ENCODE measurements around the gene COLEC12. TPM values are rescaled to one million over a fixed set of nuclear protein-coding genes. Genes with fewer than 3 reads are reported as not detected.

Gene COLEC12
- total and polyA plus RNA-seq, 2 donors (not counting 3 experiments of a cell fraction or from before 2014, with no cell fraction given), result 8.0 to 17.1 TPM

- H3K27me3 ChIP-seq (ENCODE audit: control insufficient read depth in 2 of 2, insufficient read depth in 2 of 2, low read length in 2 of 2), result peaks cover 0 to 3% of the 10 kb centered on the region in 2 experiments
- H3K27ac ChIP-seq (ENCODE audit: insufficient read depth, low read depth, low read length), result no peak overlapping the region
- H3K9ac ChIP-seq (replicated peaks; ENCODE audit: extremely low read depth, insufficient read depth, low read length), result no peak overlapping the region
- CTCF ChIA-PET, result interaction anchor here (1.0 to 1.7 kb wide), 6 partner anchors 329 to 552 kb away, joined by 3 to 20 read pairs (median 5); no protein-coding TSS in a partner anchor
- POLR2A ChIA-PET, result no interaction called here
- no peak overlapping the region for H3K4me2 ChIP-seq (ENCODE audit: insufficient read depth, low read length)
- intact Hi-C loops (cut with micrococcal nuclease) (loop anchor here (1.0 to 5.0 kb wide), 5 partner anchors 36 to 551 kb away; no protein-coding TSS in a partner anchor), dilution Hi-C loops (cut with MboI; ENCODE audit: extremely low pct_ligation_motif_present, low sequenced_read_pairs) (no loop called here)
- H4K20me1 ChIP-seq (replicated peaks; ENCODE audit: control insufficient read depth, extremely low read depth, insufficient read depth, low read length), result no peaks in the 10 kb centered on the region
- FAIRE-seq (peak; percentile 71), DNase-seq (ENCODE audit: low read depth, low spot score) (peak; percentile 67)
- no peak overlapping the region for H3K4me3 ChIP-seq (replicated peaks in 1 of 3; ENCODE audit: insufficient read depth in 1 of 3, low read depth in 1 of 3, low read length in 3 of 3)
- TF ChIP-seq CTCF (IDR thresholded peaks at IDR 0.05; ENCODE audit: extremely low read depth in 1 of 2, insufficient read depth in 1 of 2, low read depth in 1 of 2, low read length in 2 of 2) (peak; percentile 38 to 39), GATA2 (IDR thresholded peaks at IDR 0.05; ENCODE audit: insufficient read depth, insufficient read length, low read depth, low read length) (no peak)
- no peaks in the 10 kb centered on the region for H3K9me3 ChIP-seq (replicated peaks; ENCODE audit: control insufficient read depth, insufficient read depth, low read length)
- no peaks in the 10 kb centered on the region for H3K36me3 ChIP-seq (ENCODE audit: control insufficient read depth in 2 of 2, extremely low read depth in 1 of 2, insufficient read depth in 2 of 2, low read length in 2 of 2)
- no TSS peak for BruUV-seq (replicated peaks)
- no peaks in the 10 kb centered on the region for H3K79me2 ChIP-seq (ENCODE audit: control insufficient read depth, insufficient read depth, low read length)
- no peaks in the 10 kb centered on the region for H3K9me1 ChIP-seq (replicated peaks; ENCODE audit: control insufficient read depth, extremely low read depth, insufficient read depth, low read length)
- H2AFZ ChIP-seq (ENCODE audit: low read depth, low read length), result no peak overlapping the region
- no peaks in the 10 kb centered on the region for H3K4me1 ChIP-seq (ENCODE audit: control insufficient read depth, extremely low read depth, insufficient read depth, low read length)
Measured at GRCh38 chr18:286515-287310, 213.8 kb downstream of the COLEC12 start.

GRCh38 chr18:285817-286216 is 214.7 kb downstream of the COLEC12 start:
- intact Hi-C loops (cut with micrococcal nuclease) (loop anchor here (1.0 to 5.0 kb wide), 5 partner anchors 37 to 551 kb away; no protein-coding TSS in a partner anchor), dilution Hi-C loops (cut with MboI; ENCODE audit: extremely low pct_ligation_motif_present, low sequenced_read_pairs) (no loop called here)
- peak; percentile 67 for FAIRE-seq
- peaks cover 0 to 3% of the 10 kb centered on the region in 2 experiments for H3K27me3 ChIP-seq (ENCODE audit: control insufficient read depth in 2 of 2, insufficient read depth in 2 of 2, low read length in 2 of 2)
- TF ChIP-seq EZH2 (IDR thresholded peaks at IDR 0.05; ENCODE audit: borderline replicate concordance, low read depth, low read length, severe bottlenecking), result no peak
- TF ChIP-seq JUN (IDR thresholded peaks at IDR 0.05; ENCODE audit: borderline replicate concordance, insufficient read depth, insufficient read length, low read depth), result no peak
- TF ChIP-seq POLR2A (IDR thresholded peaks at IDR 0.05; ENCODE audit: low read depth, low read length), result no peak
- TF ChIP-seq CTCF (IDR thresholded peaks at IDR 0.05; ENCODE audit: extremely low read depth in 1 of 2, insufficient read depth in 1 of 2, low read depth in 1 of 2, low read length in 2 of 2), result no peak
- no peak for TF ChIP-seq GATA2 (IDR thresholded peaks at IDR 0.05; ENCODE audit: insufficient read depth, insufficient read length, low read depth, low read length)
- TF ChIP-seq FOS (IDR thresholded peaks at IDR 0.05; ENCODE audit: borderline replicate concordance, insufficient read depth, low read length), result no peak
- no peak for TF ChIP-seq MYC (IDR thresholded peaks at IDR 0.05; ENCODE audit: low read depth, low read length)
- no peak for TF ChIP-seq MAX (IDR thresholded peaks at IDR 0.05; ENCODE audit: insufficient read depth, insufficient read length)
- TF ChIP-seq POLR2AphosphoS5 (IDR thresholded peaks at IDR 0.05; ENCODE audit: insufficient read depth, low read depth, low read length), result no peak
- no peak overlapping the region for H3K27ac ChIP-seq (ENCODE audit: insufficient read depth, low read depth, low read length)
- no peak overlapping the region for H3K4me2 ChIP-seq (ENCODE audit: insufficient read depth, low read length)
- H3K9me3 ChIP-seq (replicated peaks; ENCODE audit: control insufficient read depth, insufficient read depth, low read length), result no peaks in the 10 kb centered on the region
- DNase-seq (ENCODE audit: low read depth, low spot score), result no peak
- H4K20me1 ChIP-seq (replicated peaks; ENCODE audit: control insufficient read depth, extremely low read depth, insufficient read depth, low read length), result no peaks in the 10 kb centered on the region
- ChIA-PET POLR2A (no interaction called here), CTCF (interaction anchor here (1.7 kb wide), 1 partner anchor 330 kb away, joined by 8 read pairs; no protein-coding TSS in a partner anchor)
- H3K36me3 ChIP-seq (ENCODE audit: control insufficient read depth in 2 of 2, extremely low read depth in 1 of 2, insufficient read depth in 2 of 2, low read length in 2 of 2), result no peaks in the 10 kb centered on the region
- no TSS peak for BruUV-seq (replicated peaks)
- no peaks in the 10 kb centered on the region for H3K79me2 ChIP-seq (ENCODE audit: control insufficient read depth, insufficient read depth, low read length)
- H2AFZ ChIP-seq (ENCODE audit: low read depth, low read length), result no peak overlapping the region
- no peaks in the 10 kb centered on the region for H3K9me1 ChIP-seq (replicated peaks; ENCODE audit: control insufficient read depth, extremely low read depth, insufficient read depth, low read length)
- H3K9ac ChIP-seq (replicated peaks; ENCODE audit: extremely low read depth, insufficient read depth, low read length), result no peak overlapping the region
- no peaks in the 10 kb centered on the region for H3K4me1 ChIP-seq (ENCODE audit: control insufficient read depth, extremely low read depth, insufficient read depth, low read length)
- H3K4me3 ChIP-seq (replicated peaks in 1 of 3; ENCODE audit: insufficient read depth in 1 of 3, low read depth in 1 of 3, low read length in 3 of 3), result no peak overlapping the region
